NCI-H146 treated with DMSO at 0.1 percent for 48 hours (cell line): ENCODE measurements around the gene SMG7.

Experiments
- DNase-seq: peaks from one replicate; lab custom pipeline; 2025; ENCODE audit not compliant: unreplicated experiment; lab: John Stamatoyannopoulos, UW

The SMG7 gene

GRCh38 chr1:183553764-183554163 is 81.5 kb downstream of the SMG7 start:
- no peak for DNase-seq

GRCh38 chr1:183554577-183554976 is 82.3 kb downstream of the SMG7 start:
- DNase-seq, result no peak

DNA sequence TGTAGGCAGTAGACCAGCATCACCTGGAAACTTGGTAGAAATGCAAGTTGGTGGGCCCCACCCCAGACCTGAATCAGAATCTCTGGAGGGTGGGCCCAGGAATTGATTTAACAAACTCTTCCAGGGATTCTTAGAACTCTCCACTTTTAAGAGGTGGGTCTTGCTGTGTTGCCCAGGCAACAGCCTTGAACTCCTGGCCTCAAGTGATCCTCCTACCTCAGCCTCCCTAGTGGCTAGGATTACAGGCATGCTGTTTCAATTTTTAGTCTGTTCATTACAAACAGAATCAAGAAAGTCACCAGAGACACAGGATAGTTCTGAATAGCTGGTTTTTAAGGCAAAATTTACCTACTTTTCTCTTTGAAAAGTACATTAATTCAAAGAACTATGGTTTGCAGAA is 86.8 kb downstream of the SMG7 start:
- DNase-seq, result no peak

GRCh38 chr1:183562701-183563100 is 90.4 kb downstream of the SMG7 start:
- DNase-seq, result no peak

- no peak for DNase-seq
Measured at GRCh38 chr1:183565261-183565660, 93.0 kb downstream of the SMG7 start.

DNA sequence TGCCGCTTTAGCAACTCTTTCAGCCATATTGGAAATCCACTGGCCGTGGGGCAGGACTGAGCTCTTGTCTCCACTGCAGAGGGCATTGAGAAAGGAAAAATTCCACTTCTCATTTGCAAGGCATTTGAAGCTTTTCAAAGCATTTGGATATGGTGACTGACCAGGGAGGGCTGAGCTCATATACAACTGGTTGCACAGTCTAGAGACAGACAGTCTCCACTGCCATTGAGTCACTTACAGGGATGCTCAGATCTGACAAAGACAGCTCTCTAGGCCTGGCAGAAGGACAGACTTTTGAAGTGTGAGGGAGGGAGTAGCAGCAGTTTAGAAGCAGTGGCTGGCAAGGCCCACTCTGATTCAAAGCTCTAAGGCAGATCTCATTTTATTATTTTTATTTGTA is 93.7 kb downstream of the SMG7 start:
- DNase-seq, result no peak

- DNase-seq, result no peak
Measured at GRCh38 chr1:183567584-183567983, 95.3 kb downstream of the SMG7 start.

DNA sequence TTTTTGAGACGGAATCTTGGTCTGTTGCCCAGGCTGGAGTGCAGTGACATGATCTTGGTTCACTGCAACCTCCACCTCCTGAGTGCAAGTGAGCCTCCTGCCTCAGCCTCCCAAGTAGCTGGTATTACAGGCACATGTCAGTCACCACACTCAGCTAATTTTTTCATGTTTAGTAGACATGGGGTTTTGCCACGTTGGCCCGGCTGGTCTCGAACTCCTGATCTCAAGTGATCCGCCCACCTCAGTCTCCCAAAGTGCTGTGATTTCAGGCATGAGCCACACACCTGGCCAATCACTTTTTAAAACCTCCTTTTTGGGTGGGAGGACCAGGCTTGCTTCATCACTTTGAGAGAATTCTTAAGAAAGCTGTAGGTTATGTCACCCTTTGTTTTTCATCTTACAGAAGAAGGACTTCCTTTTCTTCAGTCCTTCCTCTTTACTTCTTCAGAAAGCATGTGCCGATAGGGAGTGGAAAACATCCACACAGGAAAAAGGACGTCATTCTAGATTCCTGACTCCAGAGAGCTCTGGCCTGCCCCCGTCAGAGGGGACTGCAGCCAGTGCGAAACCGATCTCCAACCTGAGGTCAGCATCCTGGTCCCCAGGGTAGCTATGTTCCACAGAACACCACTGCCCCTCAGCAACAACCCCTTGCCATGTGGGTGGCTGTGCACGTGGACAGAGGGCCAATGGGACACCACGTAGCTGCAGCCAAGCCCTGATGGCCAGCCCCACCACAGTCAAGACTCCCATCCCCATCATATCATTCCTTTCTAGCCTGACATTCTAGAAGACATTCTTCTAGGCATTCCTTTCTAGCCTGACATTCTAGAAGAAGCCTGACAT is 96.1 kb downstream of the SMG7 start:
- no peak for DNase-seq

DNA sequence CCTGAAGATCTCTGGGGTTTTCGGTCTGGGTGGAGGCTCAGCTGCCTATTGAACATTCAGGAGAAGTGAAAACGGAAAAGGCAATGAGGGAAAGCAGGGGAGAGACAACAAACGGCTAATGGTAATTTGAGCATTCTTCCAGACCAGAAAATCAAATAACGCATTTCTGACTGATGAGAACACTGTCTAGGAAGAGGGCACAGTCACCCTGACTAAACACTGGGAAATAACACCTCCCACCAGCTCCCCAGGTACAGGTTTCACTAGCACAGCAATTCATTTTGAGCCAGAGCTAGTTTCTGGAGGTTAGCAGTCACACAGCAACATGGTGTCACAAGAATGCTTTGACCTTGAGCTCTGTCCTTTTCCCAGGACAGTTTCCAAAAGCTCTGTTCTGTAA is 96.8 kb downstream of the SMG7 start:
- no peak for DNase-seq

- DNase-seq, result no peak
Measured at GRCh38 chr1:183569801-183570200, 97.5 kb downstream of the SMG7 start.

GRCh38 chr1:183570451-183570850 is 98.2 kb downstream of the SMG7 start:
- no peak for DNase-seq

DNA sequence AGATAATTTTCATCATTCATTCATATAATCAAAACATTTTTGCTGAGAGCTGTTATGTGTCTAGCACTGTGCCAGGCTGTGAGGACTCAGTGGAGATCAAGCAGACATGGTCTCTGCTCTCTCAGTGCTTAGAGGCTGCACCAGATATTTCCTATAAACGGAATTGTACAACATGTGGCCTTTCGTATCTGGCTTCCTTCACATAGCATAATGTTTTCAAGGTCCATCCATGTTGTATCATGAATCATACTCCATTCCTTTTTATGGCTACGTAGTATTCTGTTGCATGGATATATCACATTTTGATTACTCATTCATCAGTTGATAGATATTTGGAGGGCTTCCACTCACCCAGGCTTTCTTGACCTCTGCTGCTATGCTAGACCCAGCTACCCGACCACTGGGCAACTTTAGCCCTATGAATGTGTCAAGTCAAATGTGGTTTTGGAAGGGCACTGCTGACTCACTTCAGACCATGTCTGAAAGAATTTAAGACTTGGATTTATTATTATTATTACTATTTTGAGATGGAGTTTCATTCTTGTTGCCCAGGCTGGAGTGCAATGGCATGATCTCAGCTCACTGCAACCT is 99.5 kb downstream of the SMG7 start:
- no peak for DNase-seq

GRCh38 chr1:183572721-183573120 is 100.4 kb downstream of the SMG7 start:
- DNase-seq, result no peak

GRCh38 chr1:183575606-183576005 is 103.3 kb downstream of the SMG7 start:
- DNase-seq, result no peak

DNA sequence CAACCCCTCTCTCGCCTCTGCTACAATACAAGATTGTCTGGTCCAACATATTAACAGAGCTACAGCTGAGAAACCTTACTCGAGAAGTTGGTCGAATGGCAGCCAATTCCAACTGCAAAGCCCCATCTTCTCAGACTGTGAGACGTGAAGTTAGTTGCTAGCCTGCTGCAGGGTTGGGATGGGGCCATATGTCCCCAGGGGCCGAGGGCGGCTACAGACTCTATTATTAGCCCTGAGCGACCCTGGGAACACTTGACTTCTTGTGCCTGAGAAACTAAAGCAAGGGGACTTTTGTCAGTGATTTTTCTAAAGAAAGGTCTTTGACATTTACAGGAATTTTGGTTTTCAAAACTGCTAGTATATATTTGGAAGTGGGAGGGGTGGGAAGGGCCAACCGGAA is 104.2 kb downstream of the SMG7 start:
- no peak for DNase-seq

GRCh38 chr1:183577897-183578465 is 105.7 kb downstream of the SMG7 start:
- no peak for DNase-seq

DNA sequence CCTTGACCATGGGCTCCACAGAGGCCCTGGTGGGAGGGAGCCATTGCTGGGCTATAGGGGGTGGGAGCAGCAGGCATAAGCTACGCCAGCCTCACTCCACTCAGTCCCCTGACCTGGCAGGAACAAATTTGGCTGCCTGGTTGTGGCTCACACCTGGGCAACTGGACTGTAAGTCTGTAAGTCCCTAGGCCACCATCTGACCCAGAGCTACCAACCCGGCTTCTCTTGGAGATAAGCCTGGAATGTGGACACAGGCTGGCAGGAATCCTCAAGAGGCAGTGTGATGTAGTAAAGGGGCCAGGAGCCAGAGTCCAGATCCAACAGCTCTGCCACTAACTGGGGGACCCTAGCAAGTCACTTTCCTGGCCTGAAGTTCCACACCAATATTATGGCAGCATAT is 106.6 kb downstream of the SMG7 start:
- no peak for DNase-seq

DNA sequence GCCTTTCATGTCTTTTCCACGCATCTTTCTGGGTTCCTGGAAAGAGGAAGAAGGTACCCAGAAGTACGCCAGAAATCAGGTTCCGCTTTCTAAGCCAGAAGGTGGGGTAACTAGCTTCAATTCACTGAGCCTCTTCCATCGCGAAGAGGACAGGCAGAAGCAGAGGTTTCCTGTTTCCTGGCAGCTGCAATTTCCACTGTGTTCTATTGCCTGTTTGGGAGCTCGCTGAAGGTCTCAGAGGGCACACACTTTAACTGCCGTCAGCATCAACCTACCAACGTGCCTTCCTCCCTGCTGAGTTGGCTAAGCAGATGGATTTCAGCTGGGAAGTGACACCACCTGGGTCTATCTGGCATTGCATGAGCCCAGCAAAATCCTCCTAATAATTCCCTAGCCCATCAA is 108.0 kb downstream of the SMG7 start:
- no peak for DNase-seq

DNA sequence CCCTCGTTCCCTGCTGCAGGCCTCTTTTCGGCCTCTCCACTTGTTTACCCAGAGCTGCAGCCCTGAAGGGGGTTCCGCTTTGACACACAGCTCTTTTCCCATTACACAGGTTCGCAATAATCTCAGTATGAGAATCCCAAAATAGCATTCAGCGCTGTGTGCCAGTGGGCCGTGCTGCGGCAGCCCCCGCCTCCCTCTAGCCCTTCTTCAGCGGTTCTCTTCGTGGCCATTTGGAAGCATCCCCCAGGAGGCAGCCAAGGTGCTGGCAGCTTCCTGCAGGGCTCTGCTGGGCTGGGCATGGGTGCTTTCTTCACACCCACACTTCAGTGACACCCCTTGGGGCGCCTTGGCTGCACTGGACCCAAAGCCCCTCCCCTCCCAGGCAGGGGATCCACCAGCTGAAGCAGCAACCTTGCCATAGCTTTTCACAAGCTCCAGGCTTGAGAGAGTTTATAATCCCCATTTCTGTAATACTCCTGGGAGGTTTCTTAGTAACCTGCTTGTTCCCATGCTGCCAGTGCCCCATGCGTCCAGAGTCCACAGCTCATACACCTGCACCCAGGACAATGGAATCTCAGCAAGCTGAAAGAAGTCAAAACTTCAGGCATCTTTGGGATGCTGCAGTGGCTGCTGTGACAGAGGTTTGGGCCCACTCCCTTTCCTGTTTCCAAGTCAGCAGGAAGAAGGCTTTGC is 109.9 kb downstream of the SMG7 start:
- DNase-seq, result no peak

GRCh38 chr1:183583466-183583865 is 111.2 kb downstream of the SMG7 start:
- no peak for DNase-seq

GRCh38 chr1:183584147-183584546 is 111.8 kb downstream of the SMG7 start:
- DNase-seq, result no peak

DNA sequence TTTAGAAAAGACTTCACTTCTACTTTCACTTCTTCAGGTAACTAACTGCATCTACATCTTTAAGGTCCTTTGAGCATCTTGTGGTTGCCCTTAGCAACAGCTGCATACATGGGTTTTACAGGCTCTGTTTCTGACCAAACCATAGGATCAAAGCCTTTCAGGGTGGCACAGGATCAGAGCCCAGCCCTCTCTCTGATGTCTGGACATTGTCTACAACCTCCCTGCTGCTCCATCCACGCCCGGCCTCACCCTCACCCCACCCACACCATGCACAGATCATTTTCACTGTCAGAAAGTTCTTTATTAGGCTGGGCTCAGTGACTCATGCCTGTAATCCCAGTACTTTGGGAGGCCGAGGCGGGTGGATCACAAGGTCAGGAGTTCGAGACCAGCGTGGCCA is 112.7 kb downstream of the SMG7 start:
- no peak for DNase-seq
